HUES48 (cell line): ENCODE results near the gene TUBA8.
A peak's percentile ranks its signal among the peaks of the same experiment; 100 is the strongest.
"Not testable (repeated sequence)": the region's sequence is repeated elsewhere in the genome, so short reads cannot be mapped to it uniquely, and the experiment has no call there.

ENCODE experiments used
- H3K27ac ChIP-seq: one replicate; pipeline ENCODE4 v1.7.0; 2013; ENCODE audit warnings: low read depth, low read length, inconsistent platforms
- H3K27me3 ChIP-seq: 2 replicates; pipeline ENCODE4 v1.6.1; 2013; ENCODE audit warnings: mild to moderate bottlenecking, low read length; ENCODE audit not compliant: control insufficient read depth, insufficient read depth
- H3K36me3 ChIP-seq: 2 replicates; pipeline ENCODE4 v1.6.1; 2013; ENCODE audit warnings: low read length; ENCODE audit not compliant: control insufficient read depth, insufficient read depth
- H3K4me1 ChIP-seq: 2 replicates; pipeline ENCODE4 v1.6.1; 2013; ENCODE audit warnings: mild to moderate bottlenecking, low read length; ENCODE audit not compliant: control insufficient read depth, insufficient read depth
- H3K4me3 ChIP-seq: 2 replicates; pipeline ENCODE4 v1.5.1; 2013; ENCODE audit warnings: mild to moderate bottlenecking, low read depth, low read length
- H3K9ac ChIP-seq: 2 replicates; pipeline ENCODE4 v1.6.1; 2013; ENCODE audit warnings: mild to moderate bottlenecking, low read depth, low read length, moderate library complexity
- H3K9me3 ChIP-seq: 2 replicates; pipeline ENCODE4 v1.6.1; 2013; ENCODE audit warnings: low read length; ENCODE audit not compliant: control insufficient read depth, insufficient read depth

The TUBA8 gene

GRCh38 chr22:18069041-18069440 lies 41.6 kb upstream of the TUBA8 start:
- Histone ChIP-seq H3K27me3 (no peaks in the 10 kb centered on the region), H3K27ac (no peak overlapping the region), H3K4me1 (peaks cover 4% of the 10 kb centered on the region; the same call in 1 of the 2 replicates)

GRCh38 chr22:18070041-18070440 lies 40.6 kb upstream of the TUBA8 start:
- no peaks in the 10 kb centered on the region for H3K27me3 ChIP-seq
- H3K9ac ChIP-seq: no peak overlapping the region
- peaks cover 4% of the 10 kb centered on the region; the same call in 1 of the 2 replicates for H3K4me1 ChIP-seq
- no peak overlapping the region for H3K27ac ChIP-seq
- no peaks in the 10 kb centered on the region for H3K9me3 ChIP-seq
- H3K36me3 ChIP-seq: no peaks in the 10 kb centered on the region
- no peak overlapping the region for H3K4me3 ChIP-seq

More at GRCh38 chr22:18069041-18069440, 41.6 kb upstream of the TUBA8 start:
- no peak overlapping the region for H3K9ac ChIP-seq
- H3K36me3 ChIP-seq: no peaks in the 10 kb centered on the region
- no peaks in the 10 kb centered on the region for H3K9me3 ChIP-seq
- H3K4me3 ChIP-seq: no peak overlapping the region

- Histone ChIP-seq H3K27me3 (no peaks in the 10 kb centered on the region), H3K4me1 (peaks cover 4% of the 10 kb centered on the region; the same call in 1 of the 2 replicates)
Measured at GRCh38 chr22:18070556-18071306, 39.9 kb upstream of the TUBA8 start.

GRCh38 chr22:18071307-18071967 lies 39.2 kb upstream of the TUBA8 start:
- H3K4me3 ChIP-seq, H3K9me3 ChIP-seq, H3K9ac ChIP-seq, H3K27ac ChIP-seq, H3K36me3 ChIP-seq, H3K27me3 ChIP-seq, H3K4me1 ChIP-seq: not testable (repeated sequence)

More at GRCh38 chr22:18070556-18071306, 39.9 kb upstream of the TUBA8 start:
- Histone ChIP-seq H3K27ac (no peak overlapping the region), H3K4me3 (no peak overlapping the region), H3K36me3 (no peaks in the 10 kb centered on the region), H3K9ac (no peak overlapping the region), H3K9me3 (no peaks in the 10 kb centered on the region)

- H3K9ac ChIP-seq: no peak overlapping the region
Measured at GRCh38 chr22:18071968-18072310, 38.7 kb upstream of the TUBA8 start.

GRCh38 chr22:18073467-18073866 lies 37.1 kb upstream of the TUBA8 start:
- Histone ChIP-seq H3K4me1 (peaks cover 5% of the 10 kb centered on the region), H3K9me3 (no peaks in the 10 kb centered on the region), H3K9ac (no peak overlapping the region), H3K4me3 (no peak overlapping the region), H3K27ac (no peak overlapping the region), H3K27me3 (no peaks in the 10 kb centered on the region), H3K36me3 (no peaks in the 10 kb centered on the region)

More at GRCh38 chr22:18071968-18072310, 38.7 kb upstream of the TUBA8 start:
- no peak overlapping the region for H3K27ac ChIP-seq
- H3K36me3 ChIP-seq: no peaks in the 10 kb centered on the region
- no peak overlapping the region for H3K4me3 ChIP-seq
- H3K4me1 ChIP-seq: peaks cover 6% of the 10 kb centered on the region
- no peaks in the 10 kb centered on the region for H3K9me3 ChIP-seq
- no peaks in the 10 kb centered on the region for H3K27me3 ChIP-seq

GRCh38 chr22:18073927-18074326 lies 36.7 kb upstream of the TUBA8 start:
- H3K36me3 ChIP-seq, H3K4me3 ChIP-seq, H3K9me3 ChIP-seq, H3K9ac ChIP-seq, H3K27me3 ChIP-seq, H3K4me1 ChIP-seq, H3K27ac ChIP-seq: not testable (repeated sequence)

GRCh38 chr22:18075101-18075719 lies 35.4 kb upstream of the TUBA8 start:
- H3K9ac ChIP-seq: no peak overlapping the region
- H3K27ac ChIP-seq: no peak overlapping the region
- peaks cover 5% of the 10 kb centered on the region for H3K4me1 ChIP-seq

GRCh38 chr22:18075720-18076497 lies 34.7 kb upstream of the TUBA8 start:
- Histone ChIP-seq H3K4me3 (no peak overlapping the region), H3K9me3 (no peaks in the 10 kb centered on the region), H3K9ac (no peak overlapping the region), H3K27me3 (no peaks in the 10 kb centered on the region), H3K4me1 (peaks cover 5% of the 10 kb centered on the region), H3K36me3 (peaks cover 15% of the 10 kb centered on the region), H3K27ac (peak overlapping the region; percentile 4)

More at GRCh38 chr22:18075101-18075719, 35.4 kb upstream of the TUBA8 start:
- Histone ChIP-seq H3K9me3 (no peaks in the 10 kb centered on the region), H3K4me3 (no peak overlapping the region), H3K27me3 (no peaks in the 10 kb centered on the region), H3K36me3 (peaks cover 9% of the 10 kb centered on the region)

- Histone ChIP-seq H3K36me3 (peaks cover 28% of the 10 kb centered on the region), H3K4me1 (peaks cover 5% of the 10 kb centered on the region), H3K4me3 (peak overlapping the region; percentile 100), H3K9ac (peak overlapping the region; percentile 24; the same call in 1 of the 2 replicates), H3K9me3 (no peaks in the 10 kb centered on the region), H3K27me3 (no peaks in the 10 kb centered on the region), H3K27ac (peak overlapping the region; percentile 59)
Measured at GRCh38 chr22:18077087-18077638, 33.4 kb upstream of the TUBA8 start.
